OCI-LY7 (cell line): Measurements from ENCODE around the gene MCTP2. TPM values are rescaled to one million over a fixed set of nuclear protein-coding genes. Genes with fewer than 3 reads are reported as not detected.

Source experiments
- BruUV-seq: library from RNA; stranded (reverse); fragments of 400-500 nt; replicated peaks from 2 replicates; lab custom pipeline; 2021; lab: Mats Ljungman, UMichigan
- CTCF ChIA-PET: fragments of 300-600 bp; sonication (Branson Sonifier 250); formaldehyde crosslinking; loops from one replicate; lab custom pipeline; 2022; ENCODE audit warnings: antibody characterized with exemption; ENCODE audit not compliant: unreplicated experiment; lab: Charles Lee
- POLR2A ChIA-PET: fragments of 300-600 bp; sonication (Branson Sonifier 250); formaldehyde crosslinking; loops from one replicate; lab custom pipeline; 2022; ENCODE audit warnings: antibody characterized with exemption; lab: Charles Lee
- DNase-seq: peaks from one replicate; pipeline ENCODE4 v3.0.0-alpha.2; 2015; ENCODE audit warnings: low spot score
- H2AFZ ChIP-seq: fragments of 200-600 bp; sonication (generic), shearing (Covaris generic); 2 replicates; pipeline ENCODE4 v1.6.1; 2014; ENCODE audit warnings: mild to moderate bottlenecking, antibody characterized with exemption, low read length, moderate library complexity
- H3K27ac ChIP-seq: fragments of 200-600 bp; sonication (generic); 2 replicates; pipeline ENCODE4 v1.5.1; 2014; ENCODE audit warnings: mixed run types, low read depth, mild to moderate bottlenecking, moderate library complexity, low read length, inconsistent platforms; ENCODE audit not compliant: poor library complexity, severe bottlenecking
- H3K36me3 ChIP-seq: fragments of 200-600 bp; sonication (generic); 2 replicates; pipeline ENCODE4 v1.6.1; 2014; ENCODE audit warnings: mild to moderate bottlenecking, antibody characterized with exemption, low read length, moderate library complexity, mixed read lengths; ENCODE audit not compliant: insufficient read depth
- H3K4me1 ChIP-seq: fragments of 200-600 bp; sonication (generic); 2 replicates; pipeline ENCODE4 v1.5.1; 2014; ENCODE audit warnings: mild to moderate bottlenecking, low read length; ENCODE audit not compliant: insufficient read depth, poor library complexity, severe bottlenecking
- H3K4me2 ChIP-seq: fragments of 200-600 bp; sonication (generic); 2 replicates; pipeline ENCODE4 v1.6.1; 2014; ENCODE audit warnings: mild to moderate bottlenecking, low read length
- H3K4me3 ChIP-seq: fragments of 200-600 bp; sonication (generic); 2 replicates; pipeline ENCODE4 v1.5.1; 2014; ENCODE audit warnings: mild to moderate bottlenecking, low read depth, low read length; ENCODE audit not compliant: poor library complexity, severe bottlenecking
- H3K79me2 ChIP-seq: fragments of 200-600 bp; sonication (generic); 2 replicates; pipeline ENCODE4 v1.6.1; 2016; ENCODE audit warnings: low read depth, mild to moderate bottlenecking, low read length, moderate library complexity, mixed read lengths; ENCODE audit not compliant: insufficient read depth
- H3K9me2 ChIP-seq: fragments of 200-600 bp; sonication (generic); 2 replicates; pipeline ENCODE4 v1.6.1; 2016; ENCODE audit warnings: mild to moderate bottlenecking, low read length, mixed read lengths; ENCODE audit not compliant: insufficient read depth
- H3K9me3 ChIP-seq: fragments of 200-600 bp; sonication (generic); 2 replicates; pipeline ENCODE4 v1.6.1; 2014; ENCODE audit warnings: mild to moderate bottlenecking, mixed run types, low read length, mixed read lengths
- H4K20me1 ChIP-seq: fragments of 200-600 bp; sonication (generic); 2 replicates; pipeline ENCODE4 v1.6.1; 2014; ENCODE audit warnings: mild to moderate bottlenecking, antibody characterized with exemption, low read length, moderate library complexity, mixed read lengths; ENCODE audit not compliant: insufficient read depth
- CTCF ChIP-seq: fragments of 200-600 bp; sonication (generic); conservative IDR thresholded peaks from 2 replicates; pipeline ENCODE4 v1.5.1; 2014; ENCODE audit warnings: mild to moderate bottlenecking, antibody characterized with exemption, low read length, moderate library complexity, mixed read lengths
- EZH2phosphoT487 ChIP-seq: fragments of 200-600 bp; sonication (generic); IDR thresholded peaks from 2 replicates; pipeline ENCODE4 v1.6.1; 2018; ENCODE audit warnings: low read depth, borderline replicate concordance, mild to moderate bottlenecking, mixed run types, antibody characterized with exemption, low read length, moderate library complexity, mixed read lengths
- intact Hi-C: fragments of 100-400 bp; cut with micrococcal nuclease; formaldehyde crosslinking; loops from one replicate; pipeline ENCODE4 v1.10.0; 2022; ENCODE audit not compliant: unreplicated experiment
- total RNA-seq, 2 experiments: library from RNA; depleted of rRNA in 1 of 2; stranded (reverse); fragments of >200 nt in 1 of 2; shearing (Covaris generic) in 1 of 2; gene quantifications; 2 replicates each; pipeline ENCODE4 v1.2.3, GENCODE V29; 2014 to 2022

The MCTP2 gene
- total RNA-seq, 2 experiments from 2014 or later = 73.2 to 90.6 TPM

- POLR2A ChIA-PET = no interaction called here
Measured at GRCh38 chr15:94532226-94532625, 300.9 kb downstream of the MCTP2 start.

More at GRCh38 chr15:94532226-94532625, 300.9 kb downstream of the MCTP2 start:
- no peaks in the 10 kb centered on the region for H3K9me3 ChIP-seq
- H3K79me2 ChIP-seq = no peaks in the 10 kb centered on the region
- intact Hi-C loops = no loop called here
- no peaks in the 10 kb centered on the region for H4K20me1 ChIP-seq
- no peak for TF ChIP-seq CTCF
- TF ChIP-seq EZH2phosphoT487 = no peak
- H3K9me2 ChIP-seq = no peaks in the 10 kb centered on the region
- no peaks in the 10 kb centered on the region for H3K4me1 ChIP-seq
- no peak overlapping the region for H3K4me2 ChIP-seq
- CTCF ChIA-PET = no interaction called here
- BruUV-seq = no TSS peak
- H3K27ac ChIP-seq = no peak overlapping the region
- DNase-seq = no peak
- H3K36me3 ChIP-seq = no peaks in the 10 kb centered on the region
- no peak overlapping the region for H3K4me3 ChIP-seq
- no peak overlapping the region for H2AFZ ChIP-seq
